Activated gamma-delta T cell treated with anti-CD3 and anti-CD28 coated beads, Interleukin-2, amount 50 U/mL, for 16 hours (primary cell): ENCODE results near the gene ZBTB17.
"Not testable (repeated sequence)": the region's sequence is repeated elsewhere in the genome, so short reads cannot be mapped to it uniquely, and the experiment has no call there.

Source experiments
- DNase-seq: peaks from one replicate; pipeline ENCODE4 v3.0.0-alpha.2; 2020; ENCODE audit warnings: low read depth

Gene ZBTB17

GRCh38 chr1:16011936-16012589, 36.2 kb upstream of the ZBTB17 start:
- DNase-seq: no peak

GRCh38 chr1:16010837-16011236, 34.9 kb upstream of the ZBTB17 start:
- DNase-seq: no peak

- DNase-seq: no peak
Measured at GRCh38 chr1:16009678-16010077, 33.8 kb upstream of the ZBTB17 start.

- DNase-seq: peak; percentile 73
Measured at GRCh38 chr1:16009030-16009460, 33.1 kb upstream of the ZBTB17 start.

- DNase-seq: no peak
Measured at GRCh38 chr1:16007671-16008341, 31.9 kb upstream of the ZBTB17 start.

- no peak for DNase-seq
Measured at GRCh38 chr1:16006552-16007485, 30.9 kb upstream of the ZBTB17 start.

- no peak for DNase-seq
Measured at GRCh38 chr1:16006010-16006409, 30.1 kb upstream of the ZBTB17 start.

- DNase-seq: no peak
Measured at GRCh38 chr1:16005597-16005996, 29.7 kb upstream of the ZBTB17 start.

- DNase-seq: not testable (repeated sequence)
Measured at GRCh38 chr1:16001274-16001673, 25.4 kb upstream of the ZBTB17 start.

- no peak for DNase-seq
Measured at GRCh38 chr1:15998929-15999328, 23.0 kb upstream of the ZBTB17 start.

GRCh38 chr1:15997637-15998280, 21.9 kb upstream of the ZBTB17 start:
- no peak for DNase-seq

GRCh38 chr1:15997076-15997585, 21.2 kb upstream of the ZBTB17 start:
- DNase-seq: no peak

- peak; percentile 32 for DNase-seq
Measured at GRCh38 chr1:15994590-15995351, 18.9 kb upstream of the ZBTB17 start.

GRCh38 chr1:15994081-15994480, 18.2 kb upstream of the ZBTB17 start:
- DNase-seq: no peak

- no peak for DNase-seq
Measured at GRCh38 chr1:15993666-15994065, 17.8 kb upstream of the ZBTB17 start.

- DNase-seq: no peak
Measured at GRCh38 chr1:15992582-15993500, 16.9 kb upstream of the ZBTB17 start.

- no peak for DNase-seq
Measured at GRCh38 chr1:15992187-15992553, 16.3 kb upstream of the ZBTB17 start.

- no peak for DNase-seq
Measured at GRCh38 chr1:15991427-15992186, 15.7 kb upstream of the ZBTB17 start.

GRCh38 chr1:15989776-15990175, 13.9 kb upstream of the ZBTB17 start:
- DNase-seq: no peak
